ENCODE data around the gene EPS8L1. TPM values are rescaled to one million over a fixed set of nuclear protein-coding genes. Genes with fewer than 3 reads are reported as not detected.
"Not testable (repeated sequence)": the region's sequence is repeated elsewhere in the genome, so short reads cannot be mapped to it uniquely, and the experiment has no call there.

Gene EPS8L1
- total RNA-seq, 1 experiment from 2014 or later: 62.1 TPM

DNA sequence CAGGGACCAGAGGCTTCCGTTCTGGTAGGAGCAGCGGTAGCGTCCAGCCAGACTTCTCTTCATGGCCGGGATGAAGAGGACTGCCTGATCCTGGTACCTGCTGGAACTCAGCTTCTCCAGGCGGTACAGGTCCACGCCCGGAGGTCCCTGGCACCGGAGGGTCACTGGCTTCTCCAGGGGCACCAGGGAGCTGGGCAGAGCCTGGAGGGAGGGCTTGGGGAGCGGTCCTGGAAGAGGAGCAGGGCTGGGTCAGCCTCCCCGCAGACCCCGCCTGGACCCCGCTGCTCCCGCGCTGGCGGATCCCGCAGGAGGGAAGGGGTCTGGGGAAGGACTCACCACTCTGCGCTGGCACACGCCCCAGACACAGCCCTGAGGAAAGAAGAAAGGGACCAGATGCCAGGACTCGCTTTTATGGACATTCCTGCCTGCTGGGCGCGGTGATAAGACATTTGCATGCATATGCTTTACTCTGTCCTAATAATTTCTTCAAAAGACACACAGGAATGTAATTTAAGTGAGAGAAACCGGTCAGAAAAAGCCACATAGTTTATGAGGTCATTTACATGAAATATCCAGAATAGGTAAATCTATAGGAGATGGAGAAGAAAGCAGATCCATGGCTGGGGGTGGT is 43.4 kb upstream of the EPS8L1 start (continued):
- TF ChIP-seq, protein P1, sequence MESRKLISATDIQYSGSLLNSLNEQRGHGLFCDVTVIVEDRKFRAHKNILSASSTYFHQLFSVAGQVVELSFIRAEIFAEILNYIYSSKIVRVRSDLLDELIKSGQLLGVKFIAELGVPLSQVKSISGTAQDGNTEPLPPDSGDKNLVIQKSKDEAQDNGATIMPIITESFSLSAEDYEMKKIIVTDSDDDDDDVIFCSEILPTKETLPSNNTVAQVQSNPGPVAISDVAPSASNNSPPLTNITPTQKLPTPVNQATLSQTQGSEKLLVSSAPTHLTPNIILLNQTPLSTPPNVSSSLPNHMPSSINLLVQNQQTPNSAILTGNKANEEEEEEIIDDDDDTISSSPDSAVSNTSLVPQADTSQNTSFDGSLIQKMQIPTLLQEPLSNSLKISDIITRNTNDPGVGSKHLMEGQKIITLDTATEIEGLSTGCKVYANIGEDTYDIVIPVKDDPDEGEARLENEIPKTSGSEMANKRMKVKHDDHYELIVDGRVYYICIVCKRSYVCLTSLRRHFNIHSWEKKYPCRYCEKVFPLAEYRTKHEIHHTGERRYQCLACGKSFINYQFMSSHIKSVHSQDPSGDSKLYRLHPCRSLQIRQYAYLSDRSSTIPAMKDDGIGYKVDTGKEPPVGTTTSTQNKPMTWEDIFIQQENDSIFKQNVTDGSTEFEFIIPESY (IDR thresholded peaks at IDR 0.05; ENCODE audit: extremely low read depth, insufficient replicate concordance, low read length): no peak
- TF ChIP-seq EZH2 (IDR thresholded peaks at IDR 0.05): no peak

DNA sequence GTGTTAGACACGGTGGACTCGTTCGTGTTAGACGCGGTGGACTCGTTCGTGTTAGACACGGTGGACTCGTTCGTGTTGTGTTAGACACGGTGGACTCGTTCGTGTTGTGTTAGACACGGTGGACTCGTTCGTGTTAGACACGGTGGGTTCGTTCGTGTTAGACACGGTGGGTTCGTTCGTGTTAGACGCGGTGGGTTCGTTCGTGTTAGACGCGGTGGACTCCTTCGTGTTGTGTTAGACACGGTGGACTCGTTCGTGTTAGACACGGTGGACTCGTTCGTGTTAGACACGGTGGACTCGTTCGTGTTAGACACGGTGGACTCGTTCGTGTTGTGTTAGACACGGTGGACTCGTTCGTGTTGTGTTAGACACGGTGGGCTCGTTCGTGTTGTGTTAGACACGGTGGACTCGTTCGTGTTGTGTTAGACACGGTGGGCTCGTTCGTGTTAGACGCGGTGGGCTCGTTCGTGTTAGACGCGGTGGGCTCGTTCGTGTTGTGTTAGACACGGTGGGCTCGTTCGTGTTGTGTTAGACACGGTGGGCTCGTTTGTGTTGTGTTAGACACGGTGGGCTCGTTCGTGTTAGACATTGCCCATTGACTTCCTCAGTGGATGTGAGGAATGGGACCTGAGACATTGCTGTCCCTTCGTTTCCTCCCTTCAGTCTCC is 42.6 kb upstream of the EPS8L1 start:
- H2AFZ ChIP-seq (ENCODE audit: low read depth, low read length, poor library complexity, severe bottlenecking); H3K4me2 ChIP-seq (ENCODE audit: low read length); RAD21 ChIA-PET (ENCODE audit: low non-redundant PET in 1 of 2, low total read pairs in 2 of 2, uncharacterized antibody in 2 of 2, unreplicated experiment in 2 of 2); intact Hi-C loops (cut with micrococcal nuclease); H3K4me3 ChIP-seq (replicated peaks in 1 of 2; ENCODE audit: low read depth in 1 of 2, low read length in 2 of 2); H3K9me3 ChIP-seq (ENCODE audit: control insufficient read depth in 1 of 2, insufficient read depth in 1 of 2, low read depth in 1 of 2, low read length in 2 of 2); H3K27me3 ChIP-seq (ENCODE audit: insufficient read depth, low read length); H3K4me1 ChIP-seq (ENCODE audit: control insufficient read depth in 1 of 2, insufficient read depth in 2 of 2, low read length in 2 of 2); H3K9ac ChIP-seq (ENCODE audit: low read length); H4K20me1 ChIP-seq (ENCODE audit: insufficient read depth); CTCF ChIA-PET; ATAC-seq; H3K36me3 ChIP-seq (ENCODE audit: control insufficient read depth in 1 of 2, insufficient read depth in 2 of 2, low read length in 2 of 2); H3K9me2 ChIP-seq (ENCODE audit: insufficient read depth); POLR2A ChIA-PET; BruUV-seq (replicated peaks); DNase-seq (ENCODE audit: low read depth, low spot score); H3K27ac ChIP-seq (ENCODE audit: low read depth, low read length): not testable (repeated sequence)
- H3K79me2 ChIP-seq (ENCODE audit: insufficient read depth, low read length): peaks cover 86% of the 10 kb centered on the region

DNA sequence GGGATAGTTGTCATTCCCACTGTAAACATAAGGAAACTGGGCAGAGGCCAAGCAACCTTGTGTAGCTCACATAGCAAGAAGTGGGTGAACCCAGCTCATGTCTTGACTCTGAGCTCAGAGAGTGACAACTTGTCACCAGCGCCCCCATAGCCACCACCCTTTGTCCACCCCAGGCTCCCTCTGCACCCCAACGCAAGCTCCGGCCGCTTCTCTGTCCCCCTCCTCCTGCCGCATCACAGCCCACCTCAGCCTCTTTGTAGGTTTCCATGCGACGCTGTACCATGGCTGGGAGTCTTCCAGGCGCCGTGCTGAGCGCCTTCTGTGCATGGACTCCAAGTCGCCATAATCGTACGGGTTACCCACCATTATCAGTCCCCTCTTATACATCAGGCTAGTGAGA is 40.9 kb upstream of the EPS8L1 start:
- H3K79me2 ChIP-seq (ENCODE audit: insufficient read depth, low read length): peaks cover 90% of the 10 kb centered on the region
- ATAC-seq (no peak), DNase-seq (ENCODE audit: low read depth, low spot score) (no peak)
- ChIA-PET POLR2A (no interaction called here), RAD21 (ENCODE audit: low non-redundant PET in 1 of 2, low total read pairs in 2 of 2, uncharacterized antibody in 2 of 2, unreplicated experiment in 2 of 2) (no interaction called here), CTCF (no interaction called here)
- no peak overlapping the region for H3K27ac ChIP-seq (ENCODE audit: low read depth, low read length)
- no peaks in the 10 kb centered on the region for H3K27me3 ChIP-seq (ENCODE audit: insufficient read depth, low read length)
- H4K20me1 ChIP-seq (ENCODE audit: insufficient read depth): peaks cover 7% of the 10 kb centered on the region; the same call in 1 of the 2 replicates
- intact Hi-C loops (cut with micrococcal nuclease): no loop called here
- H3K4me1 ChIP-seq (ENCODE audit: control insufficient read depth in 1 of 2, insufficient read depth in 2 of 2, low read length in 2 of 2): no peaks in the 10 kb centered on the region
- H2AFZ ChIP-seq (ENCODE audit: low read depth, low read length, poor library complexity, severe bottlenecking): no peak overlapping the region
- no peak overlapping the region for H3K9ac ChIP-seq (ENCODE audit: low read length)
- H3K4me3 ChIP-seq (replicated peaks in 1 of 2; ENCODE audit: low read depth in 1 of 2, low read length in 2 of 2): no peak overlapping the region
- H3K9me2 ChIP-seq (ENCODE audit: insufficient read depth): no peaks in the 10 kb centered on the region
- BruUV-seq (replicated peaks): no TSS peak
- no peaks in the 10 kb centered on the region for H3K9me3 ChIP-seq (ENCODE audit: control insufficient read depth in 1 of 2, insufficient read depth in 1 of 2, low read depth in 1 of 2, low read length in 2 of 2)
- no peak overlapping the region for H3K4me2 ChIP-seq (ENCODE audit: low read length)
- H3K36me3 ChIP-seq (ENCODE audit: control insufficient read depth in 1 of 2, insufficient read depth in 2 of 2, low read length in 2 of 2): 0 out of 4 replicates have a peak, but pooled peaks cover 0 to 1% of the 10 kb centered on the region in 2 experiments
- TF ChIP-seq SRF (IDR thresholded peaks at IDR 0.05; ENCODE audit: low read depth) (no peak), CEBPB (IDR thresholded peaks at IDR 0.05; ENCODE audit: low read depth) (no peak), TCF7L2 (IDR thresholded peaks at IDR 0.05; ENCODE audit: borderline replicate concordance, extremely low read depth, insufficient read depth, insufficient read length) (no peak), SIN3A (IDR thresholded peaks at IDR 0.05; ENCODE audit: low read depth) (no peak), POLR2A (IDR thresholded peaks at IDR 0.05; ENCODE audit: borderline replicate concordance, extremely low read depth, insufficient read depth, insufficient read length) (no peak), JUND (IDR thresholded peaks at IDR 0.05) (no peak), ZNF274 (IDR thresholded peaks at IDR 0.05; ENCODE audit: low read depth, low read length) (no peak), EGR1 (IDR thresholded peaks at IDR 0.05; ENCODE audit: low read depth) (no peak), FOSL1 (IDR thresholded peaks at IDR 0.05; ENCODE audit: low read depth) (no peak), RAD21 (IDR thresholded peaks at IDR 0.05; ENCODE audit: low read depth) (no peak)
- TF ChIP-seq, protein P2, sequence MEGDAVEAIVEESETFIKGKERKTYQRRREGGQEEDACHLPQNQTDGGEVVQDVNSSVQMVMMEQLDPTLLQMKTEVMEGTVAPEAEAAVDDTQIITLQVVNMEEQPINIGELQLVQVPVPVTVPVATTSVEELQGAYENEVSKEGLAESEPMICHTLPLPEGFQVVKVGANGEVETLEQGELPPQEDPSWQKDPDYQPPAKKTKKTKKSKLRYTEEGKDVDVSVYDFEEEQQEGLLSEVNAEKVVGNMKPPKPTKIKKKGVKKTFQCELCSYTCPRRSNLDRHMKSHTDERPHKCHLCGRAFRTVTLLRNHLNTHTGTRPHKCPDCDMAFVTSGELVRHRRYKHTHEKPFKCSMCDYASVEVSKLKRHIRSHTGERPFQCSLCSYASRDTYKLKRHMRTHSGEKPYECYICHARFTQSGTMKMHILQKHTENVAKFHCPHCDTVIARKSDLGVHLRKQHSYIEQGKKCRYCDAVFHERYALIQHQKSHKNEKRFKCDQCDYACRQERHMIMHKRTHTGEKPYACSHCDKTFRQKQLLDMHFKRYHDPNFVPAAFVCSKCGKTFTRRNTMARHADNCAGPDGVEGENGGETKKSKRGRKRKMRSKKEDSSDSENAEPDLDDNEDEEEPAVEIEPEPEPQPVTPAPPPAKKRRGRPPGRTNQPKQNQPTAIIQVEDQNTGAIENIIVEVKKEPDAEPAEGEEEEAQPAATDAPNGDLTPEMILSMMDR (IDR thresholded peaks at IDR 0.05 in 2 of 3, conservative IDR thresholded peaks at IDR 0.05 in 1 of 3; ENCODE audit: borderline replicate concordance in 1 of 3, insufficient read depth in 1 of 3, low read depth in 2 of 3, low read length in 2 of 3): no peak

All from HCT116 (cell line).